Measurements from ENCODE around the gene SYCE3.

Gene SYCE3

DNA sequence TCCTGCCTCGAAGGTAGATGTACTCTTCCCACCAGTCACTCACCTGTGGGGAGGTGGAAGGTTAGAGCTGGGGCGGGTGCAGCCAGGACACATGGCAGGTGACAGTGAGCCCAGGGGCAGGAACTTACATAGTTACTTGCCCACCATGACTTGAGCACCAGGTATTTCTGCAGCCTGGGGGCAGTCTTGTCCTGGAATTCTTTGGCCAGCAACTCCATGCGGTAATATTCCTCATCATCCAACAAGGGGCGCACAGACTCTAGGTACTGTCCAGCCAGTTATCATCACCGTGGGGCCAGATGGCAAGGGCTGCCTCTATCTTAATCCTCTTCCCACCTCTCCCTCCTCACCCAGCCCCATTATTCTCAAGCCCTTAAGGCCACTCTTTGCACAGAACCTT, 13.4 kb upstream of the SYCE3 start:
- DNase-seq (ENCODE audit: low read depth in 2 of 2) = no peak

- DNase-seq (ENCODE audit: low read depth in 2 of 2) = no peak
These were observed 12.8 kb upstream of the SYCE3 start for GRCh38 chr22:50575426-50575941.

DNA sequence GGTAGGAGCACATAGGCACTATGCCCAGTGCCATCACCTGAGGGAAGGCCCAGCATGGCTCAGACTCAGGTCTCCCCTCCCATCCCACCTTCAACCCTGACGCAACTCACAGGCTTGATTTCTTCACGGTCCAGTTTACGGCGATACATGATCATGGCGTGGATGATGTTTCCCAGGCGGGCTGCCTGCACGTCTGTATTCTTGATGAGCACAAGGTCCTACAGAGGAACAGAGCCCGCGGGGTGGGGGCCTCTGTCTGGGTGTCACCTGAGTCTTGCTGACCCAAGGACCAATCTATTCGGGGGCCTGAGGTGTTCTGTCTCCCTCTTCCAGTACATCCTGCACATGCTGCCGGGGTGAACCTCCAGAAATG, 11.7 kb upstream of the SYCE3 start:
- DNase-seq (ENCODE audit: low read depth in 2 of 2) = no peak

- no peak for DNase-seq (ENCODE audit: low read depth in 2 of 2)
These were observed 11.0 kb upstream of the SYCE3 start for GRCh38 chr22:50573491-50574382.

GRCh38 chr22:50572965-50573364, 10.2 kb upstream of the SYCE3 start:
- no peak for DNase-seq (ENCODE audit: low read depth in 2 of 2)

GRCh38 chr22:50571264-50572175, 8.8 kb upstream of the SYCE3 start:
- DNase-seq (ENCODE audit: low read depth in 2 of 2) = no peak

DNA sequence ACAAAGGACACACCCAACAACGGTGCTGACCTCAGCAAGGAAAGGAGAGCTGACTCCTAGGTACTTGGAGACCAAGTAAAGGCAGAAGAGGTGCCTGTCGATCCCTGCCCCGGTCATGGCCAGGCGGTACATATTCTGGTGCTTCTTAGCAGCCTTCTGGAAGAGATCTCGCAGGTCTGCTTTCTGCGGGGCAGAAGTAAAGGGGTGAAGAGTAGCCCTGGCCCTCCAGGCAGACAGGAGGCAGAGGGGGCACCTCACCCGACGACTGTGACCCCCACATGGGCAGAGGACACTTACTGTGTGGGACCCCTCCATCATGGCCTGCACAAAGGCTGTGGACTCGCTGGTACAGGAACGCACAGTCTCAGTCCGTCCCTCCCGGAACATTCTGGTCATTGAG, 8.1 kb upstream of the SYCE3 start:
- no peak for DNase-seq (ENCODE audit: low read depth in 2 of 2)

DNA sequence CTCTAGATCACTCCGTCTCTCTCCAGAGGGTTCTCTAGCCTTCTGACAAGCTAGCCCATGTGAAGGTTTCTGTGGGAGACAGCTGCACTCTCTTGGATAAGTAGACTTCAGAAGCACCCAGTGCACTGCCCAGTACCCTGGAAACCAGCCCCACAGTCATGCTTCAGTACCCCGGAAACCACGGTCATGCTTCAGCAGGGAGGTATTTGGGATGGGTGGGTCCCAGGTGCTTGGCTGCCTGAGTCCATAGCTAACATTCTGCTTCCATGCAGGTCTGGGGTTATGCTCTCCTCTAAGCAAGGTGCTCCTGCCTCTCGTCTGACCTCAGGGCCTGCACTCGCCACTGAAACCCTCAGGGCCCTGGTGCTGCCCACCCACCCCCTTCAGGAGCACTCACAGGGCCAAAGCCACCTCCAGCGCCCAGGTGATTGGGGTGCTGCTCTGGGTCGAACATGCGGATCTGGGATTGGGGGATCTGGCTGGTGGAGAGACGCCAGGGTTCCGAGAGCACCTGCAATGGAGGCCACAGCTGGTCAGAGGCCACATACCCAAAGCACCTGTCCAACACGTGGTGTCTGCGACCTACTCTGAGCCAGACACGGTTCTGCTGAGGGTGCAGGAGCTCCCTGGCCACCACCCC, 7.3 kb upstream of the SYCE3 start:
- no peak for DNase-seq (ENCODE audit: low read depth in 2 of 2)

DNA sequence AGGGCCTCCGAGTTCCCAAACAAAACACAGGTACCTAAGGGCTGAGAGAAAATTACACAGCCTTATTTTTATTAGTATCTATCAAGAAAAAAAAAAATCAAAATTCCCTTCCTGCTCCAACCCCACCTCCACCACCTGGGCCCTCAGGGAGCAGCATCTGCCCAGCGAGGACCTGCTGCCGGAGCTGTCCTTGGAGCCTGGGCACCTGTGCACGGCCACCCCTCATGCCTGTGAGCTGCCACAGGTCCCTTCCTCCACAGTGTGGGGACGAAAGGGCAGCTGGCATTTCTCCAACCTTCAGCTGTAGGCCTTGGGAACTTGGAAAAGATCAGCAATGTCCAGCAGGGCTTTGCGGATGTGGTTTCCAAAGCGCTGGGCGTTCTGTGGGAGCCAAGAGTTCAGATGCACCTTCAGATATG, 6.3 kb upstream of the SYCE3 start:
- no peak for DNase-seq (ENCODE audit: low read depth in 2 of 2)

GRCh38 chr22:50568626-50569025, 5.9 kb upstream of the SYCE3 start:
- no peak for DNase-seq (ENCODE audit: low read depth in 2 of 2)

DNA sequence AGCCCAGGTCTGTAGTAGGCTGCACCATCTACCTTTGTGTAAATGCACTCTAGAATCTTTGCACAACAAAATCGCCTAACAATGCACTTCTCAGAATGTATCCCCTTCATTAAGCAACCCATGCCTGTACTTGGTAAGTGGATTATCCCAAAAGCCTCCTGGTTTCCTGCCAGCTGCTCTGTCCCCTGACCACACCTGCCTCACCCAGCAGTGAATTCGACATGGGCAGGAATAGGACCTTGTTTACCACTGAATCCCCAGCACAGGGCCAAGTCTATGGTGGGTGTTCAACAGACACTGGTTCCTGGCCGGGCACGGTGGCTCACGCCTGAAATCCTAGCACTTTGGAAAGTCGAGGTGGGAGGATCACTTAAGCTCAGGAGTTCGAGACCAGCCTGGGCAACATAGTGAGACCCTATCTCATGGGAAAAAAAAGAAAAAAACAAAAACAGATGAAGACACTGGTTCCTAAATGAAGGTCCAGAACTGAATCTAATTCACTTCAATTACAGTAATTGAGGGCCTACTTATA, 5.1 kb upstream of the SYCE3 start:
- no peak for DNase-seq (ENCODE audit: low read depth in 2 of 2)

GRCh38 chr22:50564289-50564688, 1.6 kb upstream of the SYCE3 start:
- DNase-seq (ENCODE audit: low read depth in 2 of 2) = no peak

- DNase-seq (ENCODE audit: low read depth in 2 of 2) = no peak
These were observed 868 bp upstream of the SYCE3 start for GRCh38 chr22:50563413-50564160.

DNA sequence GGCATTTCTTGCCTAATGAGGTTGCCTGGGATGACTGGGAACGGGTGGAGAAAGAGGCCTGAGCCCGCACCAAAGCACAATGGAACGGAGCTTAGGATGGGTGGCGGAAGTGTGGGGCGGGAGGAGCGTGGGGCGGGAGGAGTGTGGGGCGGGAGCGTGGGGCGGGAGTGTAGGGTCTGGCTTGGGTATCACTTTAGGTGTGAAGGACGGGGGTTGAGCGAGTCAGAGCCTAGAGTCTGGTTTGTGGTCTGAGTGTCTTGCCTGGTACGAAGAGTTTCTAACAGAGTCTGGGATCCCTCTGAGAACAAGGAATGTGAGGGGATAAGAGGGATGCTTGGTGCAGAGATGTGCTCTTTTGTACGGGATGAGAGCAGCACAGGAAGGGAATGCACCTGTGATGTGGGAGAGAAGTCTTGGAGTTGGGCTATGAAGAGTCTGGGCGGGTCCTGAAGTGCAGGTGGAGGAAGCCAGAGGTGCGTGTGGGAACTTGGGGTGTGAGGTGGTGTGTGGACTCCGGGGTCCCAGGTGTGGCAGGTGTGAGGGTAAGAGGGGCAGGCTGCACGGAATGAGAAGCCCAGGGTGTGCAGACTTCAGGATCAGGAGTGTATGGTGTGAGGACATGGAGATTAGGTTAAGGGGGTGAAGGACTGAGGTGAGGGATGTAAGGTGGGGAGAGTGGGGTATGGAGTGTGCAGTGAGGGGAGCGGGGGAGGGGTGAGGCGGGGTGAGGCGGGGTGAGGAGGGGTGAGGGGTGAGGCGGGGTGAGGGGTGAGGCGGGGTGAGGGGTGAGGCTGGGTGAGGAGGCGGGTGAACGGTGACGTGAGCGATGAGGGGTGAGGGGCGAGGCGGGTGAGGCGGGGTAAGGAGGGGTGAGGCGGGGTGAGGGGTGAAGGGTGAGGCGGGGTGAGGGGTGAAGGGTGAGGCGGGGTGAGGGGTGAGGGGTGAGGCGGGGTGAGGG, 1.0 kb downstream of the SYCE3 start:
- DNase-seq (ENCODE audit: low read depth in 2 of 2) = no peak

GRCh38 chr22:50560034-50560433, 2.7 kb downstream of the SYCE3 start:
- DNase-seq (ENCODE audit: low read depth in 2 of 2) = no peak

GRCh38 chr22:50556703-50557102, 6.0 kb downstream of the SYCE3 start:
- DNase-seq (ENCODE audit: low read depth in 2 of 2) = no peak

- no peak for DNase-seq (ENCODE audit: low read depth in 2 of 2)
These were observed 9.4 kb downstream of the SYCE3 start for GRCh38 chr22:50553310-50553709.

- no peak for DNase-seq (ENCODE audit: low read depth in 2 of 2)
These were observed 11.5 kb downstream of the SYCE3 start for GRCh38 chr22:50551160-50551752.

- no peak for DNase-seq (ENCODE audit: low read depth in 2 of 2)
These were observed 12.3 kb downstream of the SYCE3 start for GRCh38 chr22:50550395-50550794.

Measured in activated CD8-positive, alpha-beta memory T cell treated with anti-CD3 and anti-CD28 coated beads for 4 hours (primary cell).